ENCODE results near the gene UNC119B.

Gene UNC119B

GRCh38 chr12:120766566-120766965 is 56.3 kb downstream of the UNC119B start:
- no peak for DNase-seq (ENCODE audit: low read depth)
- no peak overlapping the region for H3K4me3 ChIP-seq (ENCODE audit: low read depth, low read length)
- TF ChIP-seq CTCF (conservative IDR thresholded peaks at IDR 0.05; ENCODE audit: low read depth, low read length): no peak

- DNase-seq (ENCODE audit: low read depth): no peak
- no peak for TF ChIP-seq CTCF (conservative IDR thresholded peaks at IDR 0.05; ENCODE audit: low read depth, low read length)
- H3K4me3 ChIP-seq (ENCODE audit: low read depth, low read length): no peak overlapping the region
Observed at GRCh38 chr12:120767071-120768024, 57.1 kb downstream of the UNC119B start.

- no peak overlapping the region for H3K4me3 ChIP-seq (ENCODE audit: low read depth, low read length)
- peak; percentile 47 for DNase-seq (ENCODE audit: low read depth)
- no peak for TF ChIP-seq CTCF (conservative IDR thresholded peaks at IDR 0.05; ENCODE audit: low read depth, low read length)
Observed at GRCh38 chr12:120771097-120771496, 60.8 kb downstream of the UNC119B start.

All from choroid plexus epithelial cell (primary cell).